OCI-LY3 (cell line): ENCODE results near the gene CDH4.

Source experiments
- EZH2phosphoT487 ChIP-seq: fragments of 200-600 bp; shearing (Covaris generic); IDR thresholded peaks from 2 replicates; pipeline ENCODE4 v1.6.1; 2018; ENCODE audit warnings: antibody characterized with exemption, mixed run types, low read depth
- TF ChIP-seq, protein P1 (sequence below): fragments of 200-600, 300-600 bp; sonication (generic); IDR thresholded peaks from 2 replicates; pipeline ENCODE4 v1.5.1; 2014; ENCODE audit warnings: antibody characterized with exemption, low read length, low read depth

DNA sequence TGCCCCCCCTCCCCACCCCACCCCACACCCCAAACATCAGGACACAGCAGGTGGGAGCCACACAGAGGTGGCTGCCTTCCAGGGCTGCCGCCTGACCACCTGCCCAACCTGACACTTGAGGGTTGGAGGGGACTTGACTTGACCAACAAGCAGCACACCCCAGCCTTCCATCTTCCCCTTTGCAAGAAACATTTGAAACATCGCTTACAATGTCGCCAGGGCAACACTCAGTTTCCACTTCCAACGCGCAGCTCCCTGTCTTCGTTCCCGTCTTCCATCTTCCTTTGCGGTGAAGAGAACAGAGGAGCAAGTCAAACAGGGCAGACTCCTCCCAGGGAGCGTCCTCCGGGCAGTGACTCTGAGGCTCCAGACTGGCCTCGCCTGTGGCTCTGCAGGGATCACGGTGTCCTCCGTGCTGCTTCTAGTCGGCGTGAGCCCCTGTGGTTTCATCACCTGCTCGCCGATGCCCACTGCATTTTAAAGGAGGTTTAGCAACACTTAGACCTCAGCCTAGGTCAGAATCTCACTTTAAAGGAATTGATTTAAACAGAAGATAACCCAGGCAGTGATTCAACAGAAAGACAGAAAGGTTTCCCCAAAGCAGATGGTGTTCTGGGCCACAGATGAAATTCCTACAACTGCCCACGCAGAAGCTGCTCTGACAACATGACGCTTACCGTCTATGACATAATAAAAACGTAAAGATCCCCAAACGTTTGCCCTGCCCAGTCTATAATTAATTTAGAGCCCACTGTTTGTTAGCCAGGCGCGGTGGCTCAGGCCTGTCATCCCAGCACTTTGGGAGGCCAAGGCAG lies 682.9 kb downstream of the CDH4 start:
- TF ChIP-seq, protein P1, sequence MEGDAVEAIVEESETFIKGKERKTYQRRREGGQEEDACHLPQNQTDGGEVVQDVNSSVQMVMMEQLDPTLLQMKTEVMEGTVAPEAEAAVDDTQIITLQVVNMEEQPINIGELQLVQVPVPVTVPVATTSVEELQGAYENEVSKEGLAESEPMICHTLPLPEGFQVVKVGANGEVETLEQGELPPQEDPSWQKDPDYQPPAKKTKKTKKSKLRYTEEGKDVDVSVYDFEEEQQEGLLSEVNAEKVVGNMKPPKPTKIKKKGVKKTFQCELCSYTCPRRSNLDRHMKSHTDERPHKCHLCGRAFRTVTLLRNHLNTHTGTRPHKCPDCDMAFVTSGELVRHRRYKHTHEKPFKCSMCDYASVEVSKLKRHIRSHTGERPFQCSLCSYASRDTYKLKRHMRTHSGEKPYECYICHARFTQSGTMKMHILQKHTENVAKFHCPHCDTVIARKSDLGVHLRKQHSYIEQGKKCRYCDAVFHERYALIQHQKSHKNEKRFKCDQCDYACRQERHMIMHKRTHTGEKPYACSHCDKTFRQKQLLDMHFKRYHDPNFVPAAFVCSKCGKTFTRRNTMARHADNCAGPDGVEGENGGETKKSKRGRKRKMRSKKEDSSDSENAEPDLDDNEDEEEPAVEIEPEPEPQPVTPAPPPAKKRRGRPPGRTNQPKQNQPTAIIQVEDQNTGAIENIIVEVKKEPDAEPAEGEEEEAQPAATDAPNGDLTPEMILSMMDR, result no peak
- no peak for TF ChIP-seq EZH2phosphoT487
